HFFc6 (cell line): ENCODE measurements around the gene SPEN. TPM values are rescaled to one million over a fixed set of nuclear protein-coding genes. Genes with fewer than 3 reads are reported as not detected.
A peak's percentile ranks its signal among the peaks of the same experiment; 100 is the strongest.
"Not testable (repeated sequence)": the region's sequence is repeated elsewhere in the genome, so short reads cannot be mapped to it uniquely, and the experiment has no call there.

ENCODE experiments used
- DNase-seq: peaks from one replicate; pipeline ENCODE4 v3.0.0-alpha.2; 2018
- H3K27ac Mint-ChIP-seq: 2 replicates; pipeline ENCODE4 v1.8.0; 2020; ENCODE audit warnings: mild to moderate bottlenecking, mixed read lengths
- H3K27me3 Mint-ChIP-seq: 2 replicates; pipeline ENCODE4 v1.8.0; 2021; ENCODE audit warnings: mild to moderate bottlenecking, moderate library complexity, mixed read lengths; ENCODE audit not compliant: insufficient read depth
- H3K36me3 Mint-ChIP-seq: 2 replicates; pipeline ENCODE4 v1.8.0; 2021; ENCODE audit warnings: low read depth, mixed read lengths
- H3K4me1 Mint-ChIP-seq: 2 replicates; pipeline ENCODE4 v1.8.0; 2020; ENCODE audit warnings: low read depth, mixed read lengths
- H3K4me3 Mint-ChIP-seq: 2 replicates; pipeline ENCODE4 v1.8.0; 2020; ENCODE audit warnings: mild to moderate bottlenecking, moderate library complexity, mixed read lengths
- H3K9me3 Mint-ChIP-seq: 2 replicates; pipeline ENCODE4 v1.8.0; 2020; ENCODE audit warnings: mild to moderate bottlenecking, mixed read lengths
- CTCF ChIP-seq: fragments of 200-600 bp; sonication (generic); IDR thresholded peaks from 2 replicates; pipeline ENCODE4 v1.5.0; 2021; ENCODE audit warnings: antibody characterized with exemption, mild to moderate bottlenecking
- total RNA-seq, 6 experiments: library from RNA; stranded (reverse); fragmentation: NEBNext Ultra II Directional; extraction: Animal tissue kit (Norgen Biotek cat#: 25700); gene quantifications; 2 replicates in 1 of 6; 3 replicates in 5 of 6; pipeline ENCODE4 v1.2.3, GENCODE V29; 2021

SPEN gene
- total RNA-seq, 6 experiments from 2014 or later: 25.7 to 30.2 (median 27.6) TPM

- no peak for TF ChIP-seq CTCF
- peak; percentile 34 for DNase-seq
- Mint-ChIP-seq H3K27ac (peak overlapping the region; percentile 53), H3K4me1 (peaks cover 63% of the 10 kb centered on the region), H3K4me3 (peak overlapping the region; percentile 39), H3K36me3 (no peaks in the 10 kb centered on the region), H3K27me3 (peaks cover 3% of the 10 kb centered on the region), H3K9me3 (no peaks in the 10 kb centered on the region)
These were observed 45.1 kb upstream of the SPEN start for GRCh38 chr1:15802234-15802965.

- Mint-ChIP-seq H3K4me3 (no peak overlapping the region), H3K4me1 (peaks cover 56% of the 10 kb centered on the region), H3K9me3 (no peaks in the 10 kb centered on the region), H3K36me3 (no peaks in the 10 kb centered on the region), H3K27ac (no peak overlapping the region), H3K27me3 (no peaks in the 10 kb centered on the region; the same call in none of the 2 replicates)
- TF ChIP-seq CTCF: peak; percentile 71
- peak; percentile 22 for DNase-seq
These were observed 44.1 kb upstream of the SPEN start for GRCh38 chr1:15803380-15803779.

GRCh38 chr1:15804060-15804459 lies 43.4 kb upstream of the SPEN start:
- H3K4me3 Mint-ChIP-seq: no peak overlapping the region
- no peak overlapping the region for H3K27ac Mint-ChIP-seq
- no peak for TF ChIP-seq CTCF
- DNase-seq: no peak
- H3K36me3 Mint-ChIP-seq: no peaks in the 10 kb centered on the region
- H3K27me3 Mint-ChIP-seq: no peaks in the 10 kb centered on the region; the same call in none of the 2 replicates
- H3K4me1 Mint-ChIP-seq: peaks cover 51% of the 10 kb centered on the region
- H3K9me3 Mint-ChIP-seq: no peaks in the 10 kb centered on the region

- H3K27ac Mint-ChIP-seq: no peak overlapping the region
- no peak for DNase-seq
- no peak for TF ChIP-seq CTCF
- H3K4me1 Mint-ChIP-seq: peaks cover 27% of the 10 kb centered on the region
- H3K27me3 Mint-ChIP-seq: no peaks in the 10 kb centered on the region; the same call in 1 of the 2 replicates
- no peaks in the 10 kb centered on the region for H3K36me3 Mint-ChIP-seq
- no peak overlapping the region for H3K4me3 Mint-ChIP-seq
- no peaks in the 10 kb centered on the region for H3K9me3 Mint-ChIP-seq
These were observed 40.4 kb upstream of the SPEN start for GRCh38 chr1:15807121-15807520.

- not testable (repeated sequence) for H3K36me3 Mint-ChIP-seq, H3K4me3 Mint-ChIP-seq, H3K27me3 Mint-ChIP-seq, H3K27ac Mint-ChIP-seq, DNase-seq, H3K9me3 Mint-ChIP-seq
- H3K4me1 Mint-ChIP-seq: peaks cover 23% of the 10 kb centered on the region
These were observed 40.0 kb upstream of the SPEN start, which contains the start of gene UQCRHL for GRCh38 chr1:15807549-15807948. TSS of gene UQCRHL (minus strand) at chr1:15807649. CDS start at chr1:15807649, 0 bp downstream.

GRCh38 chr1:15808955-15809354 lies 38.6 kb upstream of the SPEN start:
- Mint-ChIP-seq H3K4me1 (peaks cover 11% of the 10 kb centered on the region), H3K4me3 (no peak overlapping the region)

More at GRCh38 chr1:15808955-15809354, 38.6 kb upstream of the SPEN start:
- Mint-ChIP-seq H3K27me3 (peaks cover 2% of the 10 kb centered on the region), H3K27ac (no peak overlapping the region), H3K9me3 (no peaks in the 10 kb centered on the region), H3K36me3 (no peaks in the 10 kb centered on the region)
- no peak for DNase-seq
- no peak for TF ChIP-seq CTCF
